Stimulated activated CD4-positive, alpha-beta T cell treated with anti-CD3 and anti-CD28 coated beads, Interleukin-15, amount 100 ng/mL, for 24 hours (primary cell): ENCODE results near the gene TNNC1.

ENCODE experiments used
- DNase-seq: peaks from one replicate; pipeline ENCODE4 v3.0.0-alpha.2; 2020

TNNC1 gene

DNA sequence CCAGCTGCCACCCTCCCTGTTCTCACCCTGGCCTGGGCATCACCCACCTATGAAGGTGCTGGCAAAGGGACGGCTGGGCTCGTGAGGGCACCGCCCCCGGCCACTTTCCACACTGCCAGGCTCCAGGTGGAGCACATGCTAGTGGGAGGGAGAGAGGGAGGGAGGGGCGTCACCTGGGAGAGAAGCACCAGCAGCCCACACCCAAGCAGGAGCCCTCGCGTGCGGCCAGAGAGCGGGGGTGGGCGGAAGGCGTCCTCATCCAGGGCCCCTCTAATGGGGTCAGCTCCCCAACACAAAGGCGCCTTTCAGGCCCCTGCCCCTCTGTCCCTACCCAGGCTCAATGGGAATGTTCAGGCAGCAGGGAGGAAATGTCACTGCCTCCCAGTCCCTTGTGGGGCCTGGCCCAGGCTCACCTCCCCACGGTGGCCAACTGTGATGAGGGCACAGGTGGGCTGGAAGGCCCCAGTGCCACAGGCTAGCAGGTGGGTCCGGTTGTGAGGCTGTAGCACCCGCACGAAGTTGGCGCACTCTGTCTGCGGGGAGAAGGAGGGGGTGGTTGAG is 12.0 kb downstream of the TNNC1 start:
- DNase-seq: no peak

GRCh38 chr3:52441091-52441771 is 12.6 kb downstream of the TNNC1 start:
- no peak for DNase-seq

GRCh38 chr3:52440671-52441070 is 13.2 kb downstream of the TNNC1 start:
- no peak for DNase-seq

DNA sequence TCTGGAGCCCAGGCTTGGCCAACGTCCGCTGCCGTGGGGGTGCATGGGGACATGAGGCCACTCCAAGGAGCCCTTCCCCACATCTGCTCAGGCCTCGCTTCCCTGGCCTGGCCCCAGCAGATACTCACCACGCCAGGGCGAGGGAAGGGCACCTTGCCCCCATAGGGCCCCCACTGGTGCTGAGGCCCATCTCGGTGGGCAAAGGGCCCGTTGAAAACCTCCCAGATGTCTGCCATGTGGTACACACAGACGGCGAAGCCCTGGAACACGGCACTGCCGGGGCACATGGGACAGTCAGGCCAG is 13.6 kb downstream of the TNNC1 start:
- no peak for DNase-seq

- DNase-seq: no peak
Measured at GRCh38 chr3:52439426-52440248, 14.2 kb downstream of the TNNC1 start.

GRCh38 chr3:52438579-52439425 is 15.0 kb downstream of the TNNC1 start:
- DNase-seq: no peak

DNA sequence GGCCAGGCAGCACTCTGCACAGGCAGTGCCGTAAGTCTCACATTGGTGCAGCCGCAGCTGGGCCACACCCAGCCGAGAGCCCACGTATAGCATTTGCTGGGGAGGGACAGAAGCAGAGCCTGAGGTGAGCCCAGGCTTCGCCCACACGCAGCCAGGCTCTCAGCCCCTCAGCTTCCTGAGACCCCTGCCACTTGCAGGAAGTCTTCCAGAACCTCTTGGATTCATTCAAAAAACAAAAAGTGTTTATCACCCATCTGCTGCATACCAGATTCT is 15.8 kb downstream of the TNNC1 start:
- no peak for DNase-seq

DNA sequence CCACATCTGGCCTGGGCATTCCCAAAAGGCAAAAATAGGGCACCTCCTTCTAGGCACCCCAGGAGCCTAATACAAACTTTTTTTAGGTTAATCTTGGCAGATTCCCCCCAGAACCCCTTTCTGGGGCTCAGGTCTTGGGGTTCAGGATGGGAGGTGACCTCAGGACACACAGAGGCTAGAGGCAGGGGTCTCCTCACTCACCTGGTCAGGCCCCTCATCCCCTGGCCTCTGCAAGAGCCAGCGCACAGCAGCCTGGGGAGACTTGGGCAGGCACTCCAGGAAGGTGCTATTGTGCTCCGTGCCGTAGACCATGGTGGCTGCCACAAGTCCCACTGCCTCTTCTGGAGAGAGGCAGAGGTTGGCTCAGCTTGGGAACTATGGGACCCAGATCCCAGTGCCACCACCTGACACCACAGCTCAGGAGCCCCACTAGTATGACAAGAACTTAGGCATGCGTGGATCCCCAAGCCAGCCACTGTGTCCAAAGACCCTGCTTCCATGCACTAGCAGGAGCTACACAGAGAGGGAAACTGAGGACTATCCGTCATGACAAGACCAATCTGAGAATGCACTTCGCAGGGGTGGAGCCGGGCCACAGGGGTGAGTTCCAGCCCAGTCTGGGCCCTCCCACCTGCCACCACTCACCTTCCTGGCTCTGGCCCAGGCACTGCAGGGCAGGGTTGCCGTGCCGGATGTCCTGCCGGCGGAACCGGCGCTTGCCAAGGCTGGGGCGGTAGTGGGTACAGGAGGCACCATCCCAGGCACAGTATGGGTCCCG is 16.3 kb downstream of the TNNC1 start:
- no peak for DNase-seq

DNA sequence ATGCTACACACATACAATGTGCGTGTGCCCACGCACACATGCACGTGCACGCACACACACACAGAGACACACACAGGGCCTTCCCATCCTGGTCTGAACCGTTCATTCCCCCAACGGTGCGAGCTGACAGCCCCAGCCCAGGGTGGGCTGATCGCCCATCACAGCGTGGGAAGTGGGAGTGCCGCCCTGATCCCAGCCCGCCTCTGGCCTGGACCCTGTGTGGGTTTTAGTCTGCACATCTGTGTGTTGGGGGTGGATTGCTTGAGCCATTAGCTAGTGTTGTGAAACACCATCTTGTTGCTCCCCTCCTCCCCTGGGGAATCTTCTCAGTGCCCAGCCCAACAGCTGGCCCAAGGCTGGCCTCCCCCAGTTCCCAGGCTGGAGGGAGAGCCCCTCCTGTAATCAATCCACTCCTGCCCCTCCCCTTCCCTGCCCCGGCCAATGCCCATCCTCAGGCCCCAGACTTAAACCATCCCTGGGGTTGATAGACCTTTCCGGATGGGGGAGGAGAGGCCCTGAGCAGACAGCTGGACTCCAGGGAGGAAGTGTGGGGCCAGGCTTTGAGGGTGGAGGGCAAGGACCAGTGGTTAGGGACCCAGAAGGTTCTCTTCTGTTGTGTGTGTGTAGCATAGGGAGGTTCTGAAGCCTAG is 17.2 kb downstream of the TNNC1 start:
- DNase-seq: no peak

DNA sequence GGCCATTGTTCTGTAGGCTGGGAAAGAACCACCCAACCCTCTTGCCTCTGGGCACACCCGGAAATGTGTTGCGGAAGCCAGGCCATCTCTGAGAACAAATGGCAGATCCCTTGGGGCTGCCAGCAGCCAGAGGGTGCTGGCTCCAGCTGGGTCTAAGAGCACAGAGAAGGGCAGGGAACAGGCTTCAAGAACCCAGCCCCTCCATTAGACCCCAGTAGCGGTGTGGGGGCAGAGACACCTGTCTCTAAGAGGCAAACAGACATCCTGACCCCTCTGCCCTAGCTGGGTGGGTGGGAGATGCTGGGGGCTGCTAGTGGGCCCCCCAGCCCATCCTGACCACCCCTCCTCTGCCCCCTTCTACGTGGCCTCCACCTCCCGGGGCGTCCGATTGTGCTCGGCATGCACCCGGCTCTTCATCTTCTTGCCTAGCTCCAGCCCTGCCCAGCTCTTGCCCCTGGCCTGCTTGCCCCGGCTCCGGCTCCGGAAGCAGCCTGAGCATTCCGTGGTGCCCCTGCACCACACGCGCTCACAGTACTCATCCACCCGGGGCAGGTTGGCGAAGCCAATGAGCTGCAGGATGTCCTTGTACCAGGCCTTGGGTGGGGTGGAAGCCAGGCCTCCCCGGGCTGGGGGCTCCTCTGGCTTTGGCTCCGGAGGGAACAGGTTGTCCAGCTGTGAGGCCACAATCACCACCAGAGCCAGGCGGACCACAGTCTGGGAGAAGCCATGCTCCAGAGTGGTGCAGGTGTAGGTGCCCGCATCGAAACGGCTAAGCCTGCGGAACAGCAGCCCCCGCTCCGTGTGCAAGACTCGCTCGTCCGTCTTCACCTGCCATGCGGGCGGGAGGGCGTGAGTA is 18.4 kb downstream of the TNNC1 start:
- DNase-seq: no peak

DNA sequence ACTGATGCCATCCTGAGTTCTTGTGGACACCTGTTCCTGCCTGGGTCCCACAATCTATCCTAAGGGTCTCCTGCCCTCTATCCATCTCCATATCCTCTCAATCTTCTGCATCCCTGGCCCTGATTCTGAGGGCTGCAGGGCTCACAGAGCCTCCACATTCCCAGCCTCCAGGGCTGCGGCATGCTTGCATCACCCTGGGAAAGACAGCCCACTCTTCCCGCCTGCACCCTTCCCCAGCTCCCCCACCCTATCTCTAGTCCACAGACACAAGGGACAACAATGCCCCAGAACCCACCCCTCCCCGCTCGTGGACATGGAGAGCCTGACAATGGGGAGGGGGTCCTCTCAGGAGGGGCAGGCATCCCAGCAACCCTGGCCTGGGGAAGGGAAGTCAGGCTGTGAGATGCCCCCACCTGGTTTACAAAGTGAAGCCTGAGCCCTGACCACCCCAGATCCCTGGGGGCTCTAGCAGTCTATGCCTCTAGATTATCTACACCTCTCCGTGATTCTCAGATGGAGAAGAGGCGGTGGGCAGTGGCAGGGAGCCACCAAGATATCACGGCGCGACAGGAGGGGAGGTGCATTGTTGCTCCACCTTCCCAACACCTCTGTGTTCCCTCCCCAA is 19.2 kb downstream of the TNNC1 start:
- DNase-seq: no peak

- DNase-seq: no peak
Measured at GRCh38 chr3:52433996-52434479, 19.8 kb downstream of the TNNC1 start.

- DNase-seq: no peak
Measured at GRCh38 chr3:52433328-52433995, 20.4 kb downstream of the TNNC1 start.

DNA sequence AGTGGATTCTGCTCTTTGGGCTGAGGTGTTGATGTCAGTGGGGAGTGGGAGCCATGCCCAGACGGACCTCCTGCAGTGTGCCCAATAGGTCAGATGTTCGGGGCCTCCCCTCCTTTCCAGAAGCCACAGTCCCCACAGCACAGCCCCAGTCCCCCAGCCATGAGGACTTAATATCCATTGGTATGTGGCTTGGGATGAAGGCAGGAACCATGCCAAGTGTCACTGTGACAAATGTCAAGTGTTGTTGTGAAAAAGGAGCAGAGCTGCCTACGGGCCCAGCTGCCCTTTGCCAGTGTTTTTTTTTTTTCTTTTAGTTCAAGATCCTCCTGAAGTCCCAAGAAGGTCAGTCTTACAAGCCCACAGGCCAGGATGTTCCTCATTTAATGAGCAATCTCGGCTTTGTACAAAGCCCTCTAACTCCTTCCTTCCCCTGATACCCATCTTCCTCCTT is 21.1 kb downstream of the TNNC1 start:
- no peak for DNase-seq

GRCh38 chr3:52432225-52432624 is 21.6 kb downstream of the TNNC1 start:
- no peak for DNase-seq

- DNase-seq: no peak
Measured at GRCh38 chr3:52431459-52432223, 22.2 kb downstream of the TNNC1 start.

- no peak for DNase-seq
Measured at GRCh38 chr3:52430416-52430810, 23.4 kb downstream of the TNNC1 start.

DNA sequence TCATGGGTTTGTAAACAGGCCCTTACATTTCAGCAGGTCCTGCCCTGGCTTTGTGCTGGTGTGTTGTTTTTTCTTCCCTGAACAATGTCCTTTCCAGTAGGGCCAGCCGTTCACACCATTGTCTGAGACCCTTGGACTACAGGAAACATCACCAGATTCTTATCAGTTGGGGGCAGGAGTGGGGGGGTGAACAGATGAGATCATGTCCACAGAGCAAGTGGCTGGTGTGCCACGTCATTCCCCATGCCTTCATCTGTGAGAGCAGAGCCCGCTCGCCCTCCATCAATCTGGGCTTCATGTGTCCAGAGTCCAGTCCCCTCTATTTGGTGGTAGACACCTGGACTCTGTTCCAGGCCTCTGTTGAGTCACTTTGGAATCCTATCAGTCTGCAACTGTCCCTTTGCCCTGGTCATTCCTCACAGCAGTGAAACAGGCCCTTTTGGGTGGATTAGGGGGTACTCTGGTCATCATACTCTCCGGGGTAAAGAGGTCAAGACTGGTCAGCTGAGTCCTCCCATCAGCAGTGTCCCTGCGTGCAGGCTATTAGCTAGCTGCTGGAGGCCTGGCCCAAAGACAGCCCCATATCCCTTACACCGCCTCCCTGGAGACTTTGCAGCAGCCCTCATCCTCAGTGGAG is 23.9 kb downstream of the TNNC1 start:
- no peak for DNase-seq

DNA sequence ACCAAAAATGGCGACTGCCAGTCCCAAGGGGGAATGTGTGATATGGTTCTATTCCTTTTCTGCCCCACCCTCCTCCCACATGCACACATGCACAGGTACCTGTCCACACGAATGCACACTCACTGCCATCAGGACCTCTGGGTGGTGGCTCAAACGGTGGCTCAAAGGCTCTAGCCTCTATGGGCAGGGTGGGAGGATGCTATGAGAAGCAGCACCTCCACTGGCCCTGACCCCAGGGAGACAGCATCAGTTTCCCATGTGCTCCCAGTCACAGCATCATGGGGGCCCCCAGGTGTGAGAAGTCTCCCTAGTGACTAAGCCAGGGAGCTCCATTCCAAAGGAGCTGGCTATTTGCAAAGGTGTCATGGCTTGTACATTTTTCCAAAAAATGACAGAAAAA is 24.8 kb downstream of the TNNC1 start:
- DNase-seq: no peak
